Fibroblast of lung (primary cell): ENCODE measurements around the gene XYLT1. TPM values are rescaled to one million over a fixed set of nuclear protein-coding genes. Genes with fewer than 3 reads are reported as not detected.

Source experiments
- DNase-seq, 2 donors: peaks; one replicate each; pipeline versions ENCODE4 v3.0.0 to v3.0.0-alpha.2; 2010; ENCODE audit warnings: low read depth in 2 of 2
- H2AFZ ChIP-seq: 2 replicates; pipeline ENCODE4 v1.5.1; 2012; ENCODE audit warnings: low read length, control low read depth, inconsistent platforms
- H3K27ac ChIP-seq: 2 replicates; pipeline ENCODE4 v1.5.1; 2011; ENCODE audit warnings: low read length, control low read depth; ENCODE audit not compliant: insufficient read depth
- H3K27me3 ChIP-seq: 2 replicates; pipeline ENCODE4 v1.5.1; 2011; ENCODE audit warnings: mild to moderate bottlenecking, low read length; ENCODE audit not compliant: control insufficient read depth, insufficient read depth
- H3K36me3 ChIP-seq: 2 replicates; pipeline ENCODE4 v1.5.1; 2011; ENCODE audit warnings: low read length; ENCODE audit not compliant: control insufficient read depth, insufficient read depth
- H3K4me1 ChIP-seq: 2 replicates; pipeline ENCODE4 v1.5.1; 2011; ENCODE audit warnings: low read length; ENCODE audit not compliant: control insufficient read depth, insufficient read depth; ENCODE audit errors: extremely low read depth
- H3K4me2 ChIP-seq: 2 replicates; pipeline ENCODE4 v1.5.1; 2011; ENCODE audit warnings: low read length, control low read depth; ENCODE audit not compliant: insufficient read depth; ENCODE audit errors: extremely low read depth
- H3K4me3 ChIP-seq, 4 experiments: fragments of 200-600 bp in 1 of 4; sonication (generic) in 1 of 4; replicated peaks in 1 of 4; 2 replicates each; pipeline ENCODE4 v1.5.1; 2011 to 2016; ENCODE audit warnings: low read length in 4 of 4, low read depth in 3 of 4, mild to moderate bottlenecking in 3 of 4, control low read depth in 2 of 4, inconsistent platforms in 1 of 4, mixed read lengths in 1 of 4; ENCODE audit not compliant: insufficient read depth in 1 of 4; ENCODE audit errors: control extremely low read depth in 1 of 4
- H3K79me2 ChIP-seq: 2 replicates; pipeline ENCODE4 v1.5.1; 2012; ENCODE audit warnings: mild to moderate bottlenecking, low read length, inconsistent platforms; ENCODE audit not compliant: control insufficient read depth, insufficient read depth
- H3K9ac ChIP-seq: 2 replicates; pipeline ENCODE4 v1.5.1; 2011; ENCODE audit warnings: mild to moderate bottlenecking, low read length, control low read depth; ENCODE audit not compliant: insufficient read depth
- H3K9me3 ChIP-seq: 2 replicates; pipeline ENCODE4 v1.5.1; 2012; ENCODE audit warnings: low read depth, low read length; ENCODE audit not compliant: control insufficient read depth, insufficient read depth
- H4K20me1 ChIP-seq: 2 replicates; pipeline ENCODE4 v1.5.1; 2011; ENCODE audit warnings: low read length; ENCODE audit not compliant: control insufficient read depth, insufficient read depth; ENCODE audit errors: extremely low read depth
- CTCF ChIP-seq, 2 donors: IDR thresholded peaks in 1 of 2; conservative IDR thresholded peaks in 1 of 2; 1 replicate in 1 of 2; 2 replicates in 1 of 2; pipeline ENCODE4 v1.5.1; 2011 to 2012; ENCODE audit warnings: low read length in 2 of 2, control low read depth in 1 of 2, inconsistent platforms in 1 of 2, low read depth in 1 of 2, mild to moderate bottlenecking in 1 of 2
- EZH2 ChIP-seq: IDR thresholded peaks from 2 replicates; pipeline ENCODE4 v1.5.1; 2012; ENCODE audit warnings: low read length, control low read depth, mild to moderate bottlenecking; ENCODE audit errors: missing control alignments
- polyA plus RNA-seq, 2 donors: library from polyadenylated mRNA; depleted of rRNA in 1 of 2; stranded (reverse) in 1 of 2; unstranded in 1 of 2; fragments of >200 nt; gene quantifications; 2 replicates each; pipeline ENCODE4 v1.2.1, GENCODE V29; 2011 to 2012; ENCODE audit warnings: missing spikeins in 1 of 2
- total RNA-seq: library from RNA; depleted of rRNA; stranded (reverse); fragments of >200 nt; gene quantifications from 2 replicates; pipeline ENCODE4 v1.2.1, GENCODE V29; 2014

XYLT1 gene
- total and polyA plus RNA-seq, 2 donors (not counting 1 experiment from before 2014, with no cell fraction given), result 9.3 to 21.8 TPM

- no peaks in the 10 kb centered on the region for H4K20me1 ChIP-seq
Observed at GRCh38 chr16:17286443-17286842, 184.3 kb downstream of the XYLT1 start.

GRCh38 chr16:17283016-17283415 is 187.7 kb downstream of the XYLT1 start:
- Histone ChIP-seq H4K20me1 (no peaks in the 10 kb centered on the region), H2AFZ (no peak overlapping the region), H3K36me3 (no peaks in the 10 kb centered on the region), H3K9me3 (no peaks in the 10 kb centered on the region), H3K27ac (no peak overlapping the region), H3K9ac (no peak overlapping the region), H3K4me2 (no peak overlapping the region), H3K27me3 (no peaks in the 10 kb centered on the region), H3K79me2 (no peaks in the 10 kb centered on the region), H3K4me1 (no peaks in the 10 kb centered on the region), H3K4me3 (no peak overlapping the region)
- DNase-seq, result no peak
- TF ChIP-seq EZH2, result no peak
- TF ChIP-seq CTCF (conservative IDR thresholded peaks at IDR 0.05 in 1 of 2, IDR thresholded peaks at IDR 0.05 in 1 of 2; ENCODE audit: low read depth in 1 of 2, low read length in 2 of 2), result no peak

More at GRCh38 chr16:17286443-17286842, 184.3 kb downstream of the XYLT1 start:
- H3K27me3 ChIP-seq, result no peaks in the 10 kb centered on the region
- no peaks in the 10 kb centered on the region for H3K36me3 ChIP-seq
- H3K27ac ChIP-seq, result no peak overlapping the region
- no peak for TF ChIP-seq CTCF (conservative IDR thresholded peaks at IDR 0.05 in 1 of 2, IDR thresholded peaks at IDR 0.05 in 1 of 2; ENCODE audit: low read depth in 1 of 2, low read length in 2 of 2)
- no peak for TF ChIP-seq EZH2
- DNase-seq, result no peak
- no peak overlapping the region for H2AFZ ChIP-seq
- H3K9ac ChIP-seq, result no peak overlapping the region
- no peak overlapping the region for H3K4me3 ChIP-seq
- H3K4me1 ChIP-seq, result no peaks in the 10 kb centered on the region
- H3K9me3 ChIP-seq, result no peaks in the 10 kb centered on the region
- H3K79me2 ChIP-seq, result no peaks in the 10 kb centered on the region
- no peak overlapping the region for H3K4me2 ChIP-seq

GRCh38 chr16:17282247-17282646 is 188.5 kb downstream of the XYLT1 start:
- no peak for DNase-seq
- no peak overlapping the region for H2AFZ ChIP-seq
- H3K9me3 ChIP-seq, result no peaks in the 10 kb centered on the region
- no peak for TF ChIP-seq EZH2
- no peak for TF ChIP-seq CTCF (conservative IDR thresholded peaks at IDR 0.05 in 1 of 2, IDR thresholded peaks at IDR 0.05 in 1 of 2; ENCODE audit: low read depth in 1 of 2, low read length in 2 of 2)
- no peaks in the 10 kb centered on the region for H4K20me1 ChIP-seq
- H3K27me3 ChIP-seq, result no peaks in the 10 kb centered on the region
- H3K27ac ChIP-seq, result no peak overlapping the region
- H3K79me2 ChIP-seq, result no peaks in the 10 kb centered on the region
- H3K9ac ChIP-seq, result no peak overlapping the region
- no peak overlapping the region for H3K4me3 ChIP-seq
- no peaks in the 10 kb centered on the region for H3K36me3 ChIP-seq
- no peaks in the 10 kb centered on the region for H3K4me1 ChIP-seq
- no peak overlapping the region for H3K4me2 ChIP-seq
